Hepatocyte (in vitro differentiated cells): ENCODE data around the gene NAXD. TPM values are rescaled to one million over a fixed set of nuclear protein-coding genes. Genes with fewer than 3 reads are reported as not detected.

Source experiments
- DNase-seq: peaks from one replicate; pipeline ENCODE4 v3.0.0-alpha.2; 2016; ENCODE audit warnings: low spot score
- H2AFZ ChIP-seq: fragments of 200-600 bp; sonication (generic); 2 replicates; pipeline ENCODE4 v1.6.0; 2016; ENCODE audit warnings: antibody characterized with exemption, mild to moderate bottlenecking
- H3K27ac ChIP-seq: fragments of 200-600 bp; sonication (generic); 2 replicates; pipeline ENCODE4 v1.5.1; 2016; ENCODE audit warnings: mild to moderate bottlenecking
- H3K27me3 ChIP-seq: fragments of 200-600 bp; sonication (generic); 2 replicates; pipeline ENCODE4 v1.6.1; 2016
- H3K36me3 ChIP-seq: fragments of 200-600 bp; sonication (generic); replicated peaks from 2 replicates; pipeline ENCODE4 v1.5.1; 2016; ENCODE audit warnings: low read depth; ENCODE audit not compliant: insufficient read depth
- H3K4me1 ChIP-seq: fragments of 200-600 bp; sonication (generic); 2 replicates; pipeline ENCODE4 v1.5.1; 2016; ENCODE audit warnings: mild to moderate bottlenecking, moderate library complexity; ENCODE audit not compliant: insufficient read depth
- H3K4me2 ChIP-seq: fragments of 200-600 bp; sonication (generic); 2 replicates; pipeline ENCODE4 v1.6.0; 2016
- H3K4me3 ChIP-seq: fragments of 200-600 bp; sonication (generic); 2 replicates; pipeline ENCODE4 v1.5.1; 2016; ENCODE audit warnings: mild to moderate bottlenecking
- H3K79me2 ChIP-seq: fragments of 200-600 bp; sonication (generic); 2 replicates; pipeline ENCODE4 v1.6.0; 2017; ENCODE audit warnings: mild to moderate bottlenecking
- H3K9me2 ChIP-seq: fragments of 200-600 bp; sonication (generic); replicated peaks from 2 replicates; pipeline ENCODE4 v1.6.0; 2017; ENCODE audit warnings: mild to moderate bottlenecking; ENCODE audit not compliant: insufficient read depth
- H3K9me3 ChIP-seq: fragments of 200-600 bp; sonication (generic); 2 replicates; pipeline ENCODE4 v1.5.1; 2016; ENCODE audit warnings: low read depth, mild to moderate bottlenecking
- H4K20me1 ChIP-seq: fragments of 200-600 bp; sonication (generic); 2 replicates; pipeline ENCODE4 v1.6.0; 2016; ENCODE audit warnings: mild to moderate bottlenecking; ENCODE audit not compliant: insufficient read depth, poor library complexity, severe bottlenecking
- CTCF ChIP-seq: fragments of 200-600 bp; sonication (generic); IDR thresholded peaks from 2 replicates; pipeline ENCODE4 v1.5.1; 2016; ENCODE audit warnings: antibody characterized with exemption, mild to moderate bottlenecking; ENCODE audit not compliant: poor library complexity
- EZH2 ChIP-seq: fragments of 200-600 bp; sonication (generic); IDR thresholded peaks from 2 replicates; pipeline ENCODE4 v1.6.1; 2016; ENCODE audit warnings: antibody characterized with exemption, mild to moderate bottlenecking, borderline replicate concordance
- EZH2phosphoT487 ChIP-seq: fragments of 200-600 bp; sonication (generic); IDR thresholded peaks from one replicate; pipeline ENCODE4 v1.6.1; 2018; ENCODE audit warnings: antibody characterized with exemption, mild to moderate bottlenecking, low read depth, moderate library complexity; ENCODE audit not compliant: unreplicated experiment, severe bottlenecking
- WGBS: methylation state at CpG from one replicate; pipeline ENCODE4 v1.1.6; 2016; ENCODE audit warnings: low lambda C conversion rate; ENCODE audit errors: missing lambda C conversion rate; 5-methylcytosine and 5-hydroxymethylcytosine counted together
- polyA plus RNA-seq: library from polyadenylated mRNA; unstranded; fragments of >200 nt; fragmentation: Nextera tagmentation; extraction: Ambion mirVana; gene quantifications from 2 replicates; pipeline ENCODE4 v1.2.1, GENCODE V29; 2016
- total RNA-seq: library from RNA; depleted of rRNA; stranded (reverse); fragments of >200 nt; gene quantifications from 2 replicates; pipeline ENCODE4 v1.2.3, GENCODE V29; 2014

The NAXD gene
- total and polyA plus RNA-seq, 2 experiments from 2014 or later, result 30.9 to 34.5 TPM

GRCh38 chr13:110651726-110652230, 36.4 kb downstream of the NAXD start:
- WGBS, result 97% methylated on average over 15 of the region's 16 CpGs

GRCh38 chr13:110652231-110652730, 36.9 kb downstream of the NAXD start:
- TF ChIP-seq EZH2phosphoT487 (no peak), EZH2 (no peak), CTCF (no peak)
- Histone ChIP-seq H3K9me2 (no peaks in the 10 kb centered on the region), H4K20me1 (no peaks in the 10 kb centered on the region), H3K4me1 (no peaks in the 10 kb centered on the region), H2AFZ (no peak overlapping the region), H3K27me3 (no peaks in the 10 kb centered on the region), H3K36me3 (no peaks in the 10 kb centered on the region), H3K4me3 (no peak overlapping the region), H3K9me3 (no peaks in the 10 kb centered on the region), H3K27ac (no peak overlapping the region), H3K79me2 (no peaks in the 10 kb centered on the region), H3K4me2 (no peak overlapping the region)
- DNase-seq, result no peak
- 84% methylated on average over 10 of the region's 10 CpGs for WGBS

More at GRCh38 chr13:110651726-110652230, 36.4 kb downstream of the NAXD start:
- no peak for DNase-seq
- no peaks in the 10 kb centered on the region for H3K9me3 ChIP-seq
- no peaks in the 10 kb centered on the region for H3K27me3 ChIP-seq
- H3K79me2 ChIP-seq, result no peaks in the 10 kb centered on the region
- H3K27ac ChIP-seq, result no peak overlapping the region
- no peaks in the 10 kb centered on the region for H3K4me1 ChIP-seq
- H3K4me3 ChIP-seq, result no peak overlapping the region
- H3K4me2 ChIP-seq, result no peak overlapping the region
- H3K9me2 ChIP-seq, result no peaks in the 10 kb centered on the region
- no peak overlapping the region for H2AFZ ChIP-seq
- no peaks in the 10 kb centered on the region for H3K36me3 ChIP-seq
- TF ChIP-seq CTCF, result no peak
- no peak for TF ChIP-seq EZH2
- no peak for TF ChIP-seq EZH2phosphoT487
- no peaks in the 10 kb centered on the region for H4K20me1 ChIP-seq

- no peaks in the 10 kb centered on the region for H3K79me2 ChIP-seq
- no peaks in the 10 kb centered on the region for H3K9me2 ChIP-seq
- 96% methylated on average over 10 of the region's 10 CpGs for WGBS
- TF ChIP-seq EZH2 (no peak), EZH2phosphoT487 (no peak), CTCF (no peak)
- H3K4me2 ChIP-seq, result no peak overlapping the region
- H3K36me3 ChIP-seq, result peaks cover 2% of the 10 kb centered on the region
- H4K20me1 ChIP-seq, result no peaks in the 10 kb centered on the region
- no peak overlapping the region for H2AFZ ChIP-seq
- no peaks in the 10 kb centered on the region for H3K27me3 ChIP-seq
- H3K4me3 ChIP-seq, result no peak overlapping the region
- H3K27ac ChIP-seq, result no peak overlapping the region
- no peak for DNase-seq
- no peaks in the 10 kb centered on the region for H3K4me1 ChIP-seq
- H3K9me3 ChIP-seq, result no peaks in the 10 kb centered on the region
Observed at GRCh38 chr13:110652764-110653163, 37.4 kb downstream of the NAXD start.

GRCh38 chr13:110653271-110653670, 37.9 kb downstream of the NAXD start:
- WGBS, result 94% methylated on average over 14 of the region's 14 CpGs
- Histone ChIP-seq H3K4me2 (no peak overlapping the region), H3K4me3 (no peak overlapping the region), H3K9me2 (no peaks in the 10 kb centered on the region), H3K36me3 (peaks cover 4% of the 10 kb centered on the region), H3K79me2 (no peaks in the 10 kb centered on the region), H3K4me1 (no peaks in the 10 kb centered on the region), H3K27me3 (no peaks in the 10 kb centered on the region), H3K27ac (no peak overlapping the region), H3K9me3 (no peaks in the 10 kb centered on the region), H4K20me1 (no peaks in the 10 kb centered on the region), H2AFZ (no peak overlapping the region)
- no peak for TF ChIP-seq CTCF
- TF ChIP-seq EZH2, result no peak
- TF ChIP-seq EZH2phosphoT487, result no peak
- no peak for DNase-seq
